ENCODE results near the gene MAPK9.

The MAPK9 gene

DNA sequence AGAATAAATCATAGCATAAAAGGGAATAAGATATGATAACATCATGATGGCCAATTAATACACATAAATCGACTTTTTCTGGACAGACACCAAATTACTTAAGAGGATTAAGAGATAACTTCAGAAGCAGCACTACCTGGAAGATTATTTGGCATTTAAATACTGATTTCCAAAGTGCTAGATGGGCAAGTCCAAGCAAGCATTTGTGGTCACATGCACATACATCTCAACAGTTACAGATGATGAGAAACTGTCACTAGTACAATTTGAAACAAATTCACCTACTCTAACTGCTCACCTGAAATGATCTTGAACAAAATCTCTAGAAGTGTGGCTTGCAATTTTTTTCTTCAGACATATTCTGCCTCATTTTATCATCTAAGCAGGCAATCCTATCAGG, 56.0 kb downstream of the MAPK9 start:
- no peaks in the 10 kb centered on the region for H4K20me1 ChIP-seq (ENCODE audit: insufficient read depth, low read length, poor library complexity, severe bottlenecking)
- H3K9me3 ChIP-seq (ENCODE audit: insufficient read depth, low read depth, low read length): no peaks in the 10 kb centered on the region
- H3K79me2 ChIP-seq (ENCODE audit: insufficient read depth, low read length): no peaks in the 10 kb centered on the region
- no peak overlapping the region for H2AFZ ChIP-seq (ENCODE audit: low read length)
- no peak overlapping the region for H3K4me3 ChIP-seq (ENCODE audit: low read length, poor library complexity, severe bottlenecking)
- H3K4me2 ChIP-seq (ENCODE audit: low read depth, low read length, poor library complexity, severe bottlenecking): no peak overlapping the region
- H3K27me3 ChIP-seq (ENCODE audit: insufficient read depth, low read length, poor library complexity, severe bottlenecking): no peaks in the 10 kb centered on the region
- H3K9ac ChIP-seq (ENCODE audit: low read depth, low read length, poor library complexity, severe bottlenecking): no peak overlapping the region
- TF ChIP-seq, protein P1, sequence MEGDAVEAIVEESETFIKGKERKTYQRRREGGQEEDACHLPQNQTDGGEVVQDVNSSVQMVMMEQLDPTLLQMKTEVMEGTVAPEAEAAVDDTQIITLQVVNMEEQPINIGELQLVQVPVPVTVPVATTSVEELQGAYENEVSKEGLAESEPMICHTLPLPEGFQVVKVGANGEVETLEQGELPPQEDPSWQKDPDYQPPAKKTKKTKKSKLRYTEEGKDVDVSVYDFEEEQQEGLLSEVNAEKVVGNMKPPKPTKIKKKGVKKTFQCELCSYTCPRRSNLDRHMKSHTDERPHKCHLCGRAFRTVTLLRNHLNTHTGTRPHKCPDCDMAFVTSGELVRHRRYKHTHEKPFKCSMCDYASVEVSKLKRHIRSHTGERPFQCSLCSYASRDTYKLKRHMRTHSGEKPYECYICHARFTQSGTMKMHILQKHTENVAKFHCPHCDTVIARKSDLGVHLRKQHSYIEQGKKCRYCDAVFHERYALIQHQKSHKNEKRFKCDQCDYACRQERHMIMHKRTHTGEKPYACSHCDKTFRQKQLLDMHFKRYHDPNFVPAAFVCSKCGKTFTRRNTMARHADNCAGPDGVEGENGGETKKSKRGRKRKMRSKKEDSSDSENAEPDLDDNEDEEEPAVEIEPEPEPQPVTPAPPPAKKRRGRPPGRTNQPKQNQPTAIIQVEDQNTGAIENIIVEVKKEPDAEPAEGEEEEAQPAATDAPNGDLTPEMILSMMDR (conservative IDR thresholded peaks at IDR 0.05; ENCODE audit: low read length): no peak
- no peak for TF ChIP-seq EZH2phosphoT487 (IDR thresholded peaks at IDR 0.05; ENCODE audit: borderline replicate concordance)
- H3K4me1 ChIP-seq (ENCODE audit: insufficient read depth, low read length, poor library complexity, severe bottlenecking): no peaks in the 10 kb centered on the region
- no peaks in the 10 kb centered on the region for H3K9me2 ChIP-seq (replicated peaks; ENCODE audit: low read depth, low read length)
- no peaks in the 10 kb centered on the region; the same call in 1 of the 2 replicates for H3K36me3 ChIP-seq (ENCODE audit: insufficient read depth, low read length)
- no peaks in the 10 kb centered on the region for H3F3A ChIP-seq (ENCODE audit: low read depth)

DNA sequence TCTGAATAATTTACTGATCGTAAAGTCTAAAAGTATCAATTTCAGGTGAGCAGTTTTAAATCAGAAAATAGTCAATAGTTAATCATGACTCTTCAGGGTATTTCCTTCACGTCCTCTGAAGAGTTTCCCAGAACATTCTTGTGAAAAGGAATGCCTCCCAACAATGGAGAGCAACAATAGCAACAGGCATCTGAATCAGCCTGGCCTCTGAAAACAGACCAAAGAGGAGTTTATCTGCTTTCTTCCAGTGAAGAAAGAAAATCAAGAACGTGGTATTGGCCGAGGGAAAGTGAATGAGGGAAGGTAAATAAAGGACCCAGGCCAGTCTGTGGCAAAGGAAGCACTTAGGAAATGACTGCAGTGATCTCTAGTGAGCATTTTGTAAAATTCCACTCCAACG, 56.8 kb downstream of the MAPK9 start:
- TF ChIP-seq EZH2phosphoT487 (IDR thresholded peaks at IDR 0.05; ENCODE audit: borderline replicate concordance): no peak
- TF ChIP-seq, protein P1 (conservative IDR thresholded peaks at IDR 0.05; ENCODE audit: low read length): no peak
- H3K9me3 ChIP-seq (ENCODE audit: insufficient read depth, low read depth, low read length): no peaks in the 10 kb centered on the region
- no peaks in the 10 kb centered on the region for H4K20me1 ChIP-seq (ENCODE audit: insufficient read depth, low read length, poor library complexity, severe bottlenecking)
- no peaks in the 10 kb centered on the region for H3K4me1 ChIP-seq (ENCODE audit: insufficient read depth, low read length, poor library complexity, severe bottlenecking)
- no peaks in the 10 kb centered on the region for H3K79me2 ChIP-seq (ENCODE audit: insufficient read depth, low read length)
- H3K4me3 ChIP-seq (ENCODE audit: low read length, poor library complexity, severe bottlenecking): no peak overlapping the region
- no peak overlapping the region for H3K4me2 ChIP-seq (ENCODE audit: low read depth, low read length, poor library complexity, severe bottlenecking)
- H3F3A ChIP-seq (ENCODE audit: low read depth): no peaks in the 10 kb centered on the region
- H3K36me3 ChIP-seq (ENCODE audit: insufficient read depth, low read length): no peaks in the 10 kb centered on the region; the same call in 1 of the 2 replicates
- no peak overlapping the region for H2AFZ ChIP-seq (ENCODE audit: low read length)
- H3K9ac ChIP-seq (ENCODE audit: low read depth, low read length, poor library complexity, severe bottlenecking): no peak overlapping the region
- H3K9me2 ChIP-seq (replicated peaks; ENCODE audit: low read depth, low read length): no peaks in the 10 kb centered on the region
- H3K27me3 ChIP-seq (ENCODE audit: insufficient read depth, low read length, poor library complexity, severe bottlenecking): no peaks in the 10 kb centered on the region

DNA sequence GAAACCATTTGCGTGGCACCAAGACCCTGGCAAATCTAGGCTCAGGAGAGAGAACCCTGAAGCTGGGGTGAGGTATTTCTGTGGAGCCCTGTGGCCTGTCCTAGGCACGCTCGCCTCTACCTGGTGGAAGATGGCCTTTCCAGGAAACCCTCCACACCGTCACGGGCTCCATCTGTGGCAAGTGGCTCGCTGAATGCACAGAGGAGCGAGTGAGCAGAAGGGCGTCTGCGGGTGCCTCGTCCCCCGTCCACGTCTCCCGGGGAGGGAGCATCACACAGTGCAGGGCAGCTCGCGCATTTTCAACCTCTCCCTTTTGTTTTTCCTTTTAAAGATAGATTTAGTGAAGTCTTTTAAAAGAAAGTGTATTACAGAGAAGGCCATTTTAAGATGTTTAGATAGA, 57.6 kb downstream of the MAPK9 start:
- no peaks in the 10 kb centered on the region for H3K79me2 ChIP-seq (ENCODE audit: insufficient read depth, low read length)
- H3K9me2 ChIP-seq (replicated peaks; ENCODE audit: low read depth, low read length): no peaks in the 10 kb centered on the region
- H3K9ac ChIP-seq (ENCODE audit: low read depth, low read length, poor library complexity, severe bottlenecking): no peak overlapping the region
- H3K4me3 ChIP-seq (ENCODE audit: low read length, poor library complexity, severe bottlenecking): no peak overlapping the region
- no peak overlapping the region for H3K4me2 ChIP-seq (ENCODE audit: low read depth, low read length, poor library complexity, severe bottlenecking)
- no peaks in the 10 kb centered on the region for H3K36me3 ChIP-seq (ENCODE audit: insufficient read depth, low read length)
- no peaks in the 10 kb centered on the region for H3K4me1 ChIP-seq (ENCODE audit: insufficient read depth, low read length, poor library complexity, severe bottlenecking)
- TF ChIP-seq, protein P1 (conservative IDR thresholded peaks at IDR 0.05; ENCODE audit: low read length): no peak
- TF ChIP-seq EZH2phosphoT487 (IDR thresholded peaks at IDR 0.05; ENCODE audit: borderline replicate concordance): no peak
- no peaks in the 10 kb centered on the region for H3K9me3 ChIP-seq (ENCODE audit: insufficient read depth, low read depth, low read length)
- H3F3A ChIP-seq (ENCODE audit: low read depth): no peaks in the 10 kb centered on the region
- no peaks in the 10 kb centered on the region for H4K20me1 ChIP-seq (ENCODE audit: insufficient read depth, low read length, poor library complexity, severe bottlenecking)
- no peaks in the 10 kb centered on the region for H3K27me3 ChIP-seq (ENCODE audit: insufficient read depth, low read length, poor library complexity, severe bottlenecking)
- no peak overlapping the region for H2AFZ ChIP-seq (ENCODE audit: low read length)

All from Loucy (cell line).